A673 (cell line): Measurements from ENCODE around the gene HS3ST5. TPM values are rescaled to one million over a fixed set of nuclear protein-coding genes. Genes with fewer than 3 reads are reported as not detected.

Experiments
- BruUV-seq: library from RNA; stranded (reverse); fragments of 400-500 nt; replicated peaks from 2 replicates; lab custom pipeline; 2021; lab: Mats Ljungman, UMichigan
- CTCF ChIA-PET: fragments of 300-600 bp; sonication (Branson Sonifier 250); formaldehyde crosslinking; loops from one replicate; lab custom pipeline; 2022; ENCODE audit warnings: antibody characterized with exemption; lab: Charles Lee
- POLR2A ChIA-PET: fragments of 300-600 bp; sonication (Branson Sonifier 250); formaldehyde crosslinking; loops from one replicate; lab custom pipeline; 2022; ENCODE audit warnings: antibody characterized with exemption; ENCODE audit not compliant: low non-redundant PET; lab: Charles Lee
- DNase-seq: peaks from one replicate; pipeline ENCODE4 v3.0.0-alpha.2; 2015; ENCODE audit warnings: low spot score
- H3K27ac ChIP-seq: fragments of 200-600 bp; sonication (generic); 2 replicates; pipeline ENCODE4 v1.5.1; 2016; ENCODE audit warnings: mixed run types, low read depth, mild to moderate bottlenecking, mixed read lengths, antibody characterized with exemption, low read length; ENCODE audit not compliant: poor library complexity, severe bottlenecking
- H3K27me3 ChIP-seq: fragments of 200-600 bp; sonication (generic); replicated peaks from 2 replicates; pipeline ENCODE4 v1.6.1; 2017; ENCODE audit warnings: mixed run types, low read depth, mild to moderate bottlenecking, mixed read lengths, antibody characterized with exemption, low read length; ENCODE audit not compliant: insufficient read depth, poor library complexity
- H3K36me3 ChIP-seq: fragments of 200-600 bp; sonication (generic); 2 replicates; pipeline ENCODE4 v1.6.1; 2016; ENCODE audit warnings: mixed run types, mild to moderate bottlenecking, mixed read lengths, antibody characterized with exemption, low read length; ENCODE audit not compliant: insufficient read depth, poor library complexity, severe bottlenecking
- H3K4me1 ChIP-seq: fragments of 200-600 bp; sonication (generic); 2 replicates; pipeline ENCODE4 v1.6.1; 2017; ENCODE audit warnings: mixed run types, mild to moderate bottlenecking, mixed read lengths, antibody characterized with exemption, low read length; ENCODE audit not compliant: insufficient read depth, poor library complexity, severe bottlenecking
- H3K4me3 ChIP-seq: fragments of 200-600 bp; sonication (generic); 2 replicates; pipeline ENCODE4 v1.5.1; 2016; ENCODE audit warnings: low read depth, mixed run types, mild to moderate bottlenecking, mixed read lengths, low read length; ENCODE audit not compliant: poor library complexity, severe bottlenecking
- H3K9me3 ChIP-seq: fragments of 200-600 bp; sonication (generic); 2 replicates; pipeline ENCODE4 v1.6.1; 2016; ENCODE audit warnings: mixed run types, low read depth, mild to moderate bottlenecking, mixed read lengths, antibody characterized with exemption, low read length; ENCODE audit not compliant: poor library complexity, severe bottlenecking
- EZH2 ChIP-seq: fragments of 200-600 bp; sonication (generic); IDR thresholded peaks from 2 replicates; pipeline ENCODE4 v1.6.1; 2017; ENCODE audit warnings: borderline replicate concordance, low read depth, mild to moderate bottlenecking, mixed read lengths, antibody characterized with exemption, low read length; ENCODE audit not compliant: poor library complexity, severe bottlenecking
- intact Hi-C: fragments of 100-400 bp; cut with micrococcal nuclease; formaldehyde crosslinking; loops from one replicate; pipeline ENCODE4 v1.10.0; 2022; ENCODE audit not compliant: unreplicated experiment
- total RNA-seq: library from RNA; stranded (reverse); gene quantifications from 2 replicates; pipeline ENCODE4 v1.2.3, GENCODE V29; 2021
- TF ChIP-seq, protein P1 (sequence below): fragments of 300-800, 200-600 bp; sonication (generic); conservative IDR thresholded peaks from 2 replicates; pipeline ENCODE4 v1.5.1; 2017; ENCODE audit warnings: low read depth, mild to moderate bottlenecking, antibody characterized with exemption, low read length, moderate library complexity, mixed read lengths

HS3ST5 gene
- total RNA-seq, 1 experiment from 2014 or later, result not detected

DNA sequence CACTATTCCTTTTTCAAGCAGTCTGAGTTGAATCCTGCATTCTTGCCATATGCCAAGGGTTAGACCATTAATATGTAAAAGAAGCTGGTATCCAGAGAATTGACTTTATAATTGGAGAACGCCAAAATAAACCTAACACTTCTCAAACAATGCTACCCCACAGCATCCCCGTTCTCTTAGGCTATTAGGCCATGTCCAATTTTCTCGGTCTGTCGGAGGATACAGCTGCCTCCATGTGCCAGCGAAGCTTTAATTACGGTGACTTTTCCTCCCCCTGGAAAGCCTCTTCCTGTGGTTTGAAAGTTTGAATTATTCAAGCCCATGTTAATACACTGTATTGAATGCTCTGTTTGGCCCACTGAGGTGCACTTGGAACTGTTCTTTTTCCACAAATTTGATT lies 60.5 kb downstream of the HS3ST5 start:
- no peak overlapping the region for H3K27ac ChIP-seq

DNA sequence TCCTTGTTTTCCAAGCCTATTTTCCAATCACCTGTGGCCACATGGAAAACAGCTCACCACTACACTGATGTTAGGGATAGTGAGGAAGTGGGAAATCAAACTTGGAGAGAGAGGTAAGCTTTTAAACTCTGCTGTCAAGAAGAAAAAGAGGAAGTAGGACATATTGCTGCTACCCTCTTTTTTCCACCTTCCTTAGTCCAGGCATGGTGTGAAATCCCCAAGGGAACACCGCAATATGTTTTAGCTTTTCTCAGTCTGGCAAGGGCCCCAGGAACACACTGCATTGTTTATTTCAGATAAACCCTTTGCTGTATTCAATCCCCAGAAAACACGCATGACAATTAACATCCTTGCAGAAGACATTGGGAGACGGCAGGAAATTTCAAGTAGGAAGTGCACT lies 61.3 kb downstream of the HS3ST5 start:
- ChIA-PET CTCF (no interaction called here), POLR2A (no interaction called here)
- no TSS peak for BruUV-seq

More for the DNA sequence above, 60.5 kb downstream of the HS3ST5 start:
- CTCF ChIA-PET, result no interaction called here
- TF ChIP-seq, protein P1, sequence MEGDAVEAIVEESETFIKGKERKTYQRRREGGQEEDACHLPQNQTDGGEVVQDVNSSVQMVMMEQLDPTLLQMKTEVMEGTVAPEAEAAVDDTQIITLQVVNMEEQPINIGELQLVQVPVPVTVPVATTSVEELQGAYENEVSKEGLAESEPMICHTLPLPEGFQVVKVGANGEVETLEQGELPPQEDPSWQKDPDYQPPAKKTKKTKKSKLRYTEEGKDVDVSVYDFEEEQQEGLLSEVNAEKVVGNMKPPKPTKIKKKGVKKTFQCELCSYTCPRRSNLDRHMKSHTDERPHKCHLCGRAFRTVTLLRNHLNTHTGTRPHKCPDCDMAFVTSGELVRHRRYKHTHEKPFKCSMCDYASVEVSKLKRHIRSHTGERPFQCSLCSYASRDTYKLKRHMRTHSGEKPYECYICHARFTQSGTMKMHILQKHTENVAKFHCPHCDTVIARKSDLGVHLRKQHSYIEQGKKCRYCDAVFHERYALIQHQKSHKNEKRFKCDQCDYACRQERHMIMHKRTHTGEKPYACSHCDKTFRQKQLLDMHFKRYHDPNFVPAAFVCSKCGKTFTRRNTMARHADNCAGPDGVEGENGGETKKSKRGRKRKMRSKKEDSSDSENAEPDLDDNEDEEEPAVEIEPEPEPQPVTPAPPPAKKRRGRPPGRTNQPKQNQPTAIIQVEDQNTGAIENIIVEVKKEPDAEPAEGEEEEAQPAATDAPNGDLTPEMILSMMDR, result no peak
- no peak for TF ChIP-seq EZH2
- intact Hi-C loops, result no loop called here
- Histone ChIP-seq H3K36me3 (no peaks in the 10 kb centered on the region), H3K27me3 (no peaks in the 10 kb centered on the region), H3K4me1 (no peaks in the 10 kb centered on the region), H3K9me3 (no peaks in the 10 kb centered on the region), H3K4me3 (no peak overlapping the region)
- peak; percentile 16 for DNase-seq
- no TSS peak for BruUV-seq
- POLR2A ChIA-PET, result no interaction called here

DNA sequence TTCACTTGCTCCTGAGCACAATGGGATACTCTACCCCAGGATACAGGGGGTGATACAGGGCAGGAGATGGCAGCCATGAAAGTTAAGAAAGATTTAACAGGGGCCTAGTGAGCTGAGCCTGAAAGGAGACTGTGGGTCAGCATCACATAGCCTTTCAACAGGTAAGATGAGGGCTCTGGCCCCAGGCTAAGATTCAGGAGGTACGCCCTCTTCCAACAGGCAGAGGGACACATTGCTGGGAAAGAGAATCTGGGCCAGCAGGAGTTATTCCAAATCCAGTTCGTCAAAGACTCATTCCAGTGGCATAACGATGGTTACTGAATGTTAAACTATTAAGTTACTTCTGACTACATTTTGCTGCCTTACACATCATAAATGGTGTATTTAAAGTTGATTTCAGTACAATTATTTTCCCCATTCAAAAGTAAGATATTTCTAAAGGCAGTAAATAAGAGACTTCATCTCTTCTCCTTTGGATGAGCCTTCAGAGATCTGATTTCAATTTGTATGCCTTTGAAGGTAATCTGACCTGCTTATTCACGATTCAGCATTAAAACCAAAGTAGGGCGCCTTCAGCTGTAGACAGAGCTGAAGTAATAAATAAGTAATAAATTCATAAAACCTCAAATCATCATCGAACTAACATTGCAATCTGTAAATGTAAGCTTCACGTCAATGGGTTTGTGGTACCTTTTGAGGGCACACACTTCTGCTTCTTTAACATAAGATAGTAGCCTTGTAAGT lies 62.4 kb downstream of the HS3ST5 start:
- BruUV-seq, result no TSS peak
- TF ChIP-seq EZH2, result no peak
- TF ChIP-seq, protein P1, result no peak
- no peak overlapping the region for H3K27ac ChIP-seq
- H3K9me3 ChIP-seq, result no peaks in the 10 kb centered on the region
- no peak for DNase-seq
- POLR2A ChIA-PET, result no interaction called here
- H3K4me3 ChIP-seq, result no peak overlapping the region
- no peaks in the 10 kb centered on the region for H3K36me3 ChIP-seq
- no peaks in the 10 kb centered on the region for H3K4me1 ChIP-seq
- no peaks in the 10 kb centered on the region for H3K27me3 ChIP-seq
- CTCF ChIA-PET, result no interaction called here
- intact Hi-C loops, result no loop called here

More for the DNA sequence above, 61.3 kb downstream of the HS3ST5 start:
- Histone ChIP-seq H3K9me3 (no peaks in the 10 kb centered on the region), H3K4me1 (no peaks in the 10 kb centered on the region), H3K4me3 (no peak overlapping the region), H3K27ac (no peak overlapping the region), H3K36me3 (no peaks in the 10 kb centered on the region), H3K27me3 (no peaks in the 10 kb centered on the region)
- no peak for DNase-seq
- intact Hi-C loops, result no loop called here
- TF ChIP-seq EZH2, result no peak
- TF ChIP-seq, protein P1, result no peak
